H1 (cell line): ENCODE measurements around the gene TAX1BP1. TPM values are rescaled to one million over a fixed set of nuclear protein-coding genes. Genes with fewer than 3 reads are reported as not detected.

Experiments
- CTCF ChIA-PET: fragments of 300-600 bp; sonication (Branson Sonifier 250); formaldehyde crosslinking; loops from one replicate; lab custom pipeline; 2021; ENCODE audit not compliant: partially characterized antibody; lab: Charles Lee
- POLR2A ChIA-PET: fragments of 300-600 bp; sonication (Branson Sonifier 250); formaldehyde crosslinking; loops from one replicate; lab custom pipeline; 2021; ENCODE audit warnings: inconsistent platforms; ENCODE audit not compliant: partially characterized antibody; lab: Charles Lee
- DNase-seq, 2 experiments: peaks; one replicate each; pipeline versions ENCODE4 v3.0.0 to v3.0.0-alpha.2; 2010 to 2022; ENCODE audit warnings: low spot score in 2 of 2, low read depth in 1 of 2, mixed read lengths in 1 of 2
- FAIRE-seq: peaks from 2 replicates; lab custom pipeline; 2011; peaks lifted over from hg19 to GRCh38; lab: Jason Lieb, UNC
- H2AFZ ChIP-seq: 2 replicates; pipeline ENCODE4 v1.8.1; 2012; ENCODE audit warnings: low read length, inconsistent platforms
- H2AK5ac ChIP-seq: 2 replicates; pipeline ENCODE4 v1.6.1; 2013; ENCODE audit warnings: low read depth, low read length
- H2BK120ac ChIP-seq: replicated peaks from 2 replicates; pipeline ENCODE3; 2013; ENCODE audit warnings: low read depth, low read length, inconsistent platforms
- H2BK12ac ChIP-seq: 2 replicates; pipeline ENCODE4 v1.6.1; 2013; ENCODE audit warnings: low read depth, low read length
- H2BK15ac ChIP-seq: 2 replicates; pipeline ENCODE4 v1.6.1; 2013; ENCODE audit warnings: low read length
- H2BK20ac ChIP-seq: 2 replicates; pipeline ENCODE4 v1.6.1; 2013; ENCODE audit warnings: low read length
- H2BK5ac ChIP-seq: 2 replicates; pipeline ENCODE4 v1.6.1; 2013; ENCODE audit warnings: low read depth, low read length
- H3K14ac ChIP-seq: 2 replicates; pipeline ENCODE4 v1.6.1; 2013; ENCODE audit warnings: inconsistent platforms; ENCODE audit not compliant: insufficient read length
- H3K18ac ChIP-seq: 2 replicates; pipeline ENCODE4 v1.6.1; 2013; ENCODE audit warnings: low read length; ENCODE audit errors: extremely low read depth
- H3K23ac ChIP-seq: 2 replicates; pipeline ENCODE4 v1.6.1; 2013; ENCODE audit warnings: inconsistent platforms; ENCODE audit not compliant: insufficient read length
- H3K23me2 ChIP-seq: 2 replicates; pipeline ENCODE4 v1.6.1; 2013; ENCODE audit warnings: low read depth, low read length
- H3K27ac ChIP-seq: 2 replicates; pipeline ENCODE4 v1.6.1; 2011; ENCODE audit warnings: low read depth, low read length, inconsistent platforms
- H3K27me3 ChIP-seq, 4 experiments: replicated peaks in 1 of 4; 1 replicate in 1 of 4; 2 replicates in 3 of 4; pipeline versions ENCODE4 v1.6.1 to v1.8.1; 2011 to 2013; ENCODE audit warnings: low read length in 3 of 4, mild to moderate bottlenecking in 3 of 4, inconsistent platforms in 2 of 4, mixed read lengths in 2 of 4, moderate library complexity in 1 of 4; ENCODE audit not compliant: control insufficient read depth in 3 of 4, insufficient read depth in 3 of 4; ENCODE audit errors: extremely low read depth in 1 of 4
- H3K36me3 ChIP-seq, 4 experiments: 2 replicates each; pipeline versions ENCODE4 v1.6.1 to v1.8.1; 2011 to 2013; ENCODE audit warnings: mild to moderate bottlenecking in 4 of 4, low read length in 3 of 4, moderate library complexity in 2 of 4, control low read depth in 1 of 4, inconsistent platforms in 1 of 4; ENCODE audit not compliant: insufficient read depth in 4 of 4, control insufficient read depth in 2 of 4
- H3K4ac ChIP-seq: replicated peaks from 2 replicates; pipeline ENCODE3; 2013; ENCODE audit warnings: low read length, low read depth, mixed read lengths, inconsistent platforms; ENCODE audit not compliant: insufficient read length
- H3K4me1 ChIP-seq, 4 experiments: replicated peaks in 1 of 4; 1 replicate in 1 of 4; 2 replicates in 3 of 4; pipeline versions ENCODE4 v1.6.1 to v1.8.1; 2011 to 2013; ENCODE audit warnings: low read length in 3 of 4, inconsistent platforms in 2 of 4, mixed read lengths in 1 of 4; ENCODE audit not compliant: insufficient read depth in 4 of 4, control insufficient read depth in 3 of 4
- H3K4me2 ChIP-seq, 2 experiments: 2 replicates each; pipeline versions ENCODE4 v1.6.1 to v1.8.1; 2011 to 2013; ENCODE audit warnings: low read depth in 2 of 2, low read length in 2 of 2, control low read depth in 1 of 2, inconsistent platforms in 1 of 2, mild to moderate bottlenecking in 1 of 2; ENCODE audit not compliant: insufficient read depth in 1 of 2
- H3K4me3 ChIP-seq, 4 experiments: fragments of 200-600, 300-600 bp in 1 of 4; sonication (generic), shearing (Covaris generic), sonication (Bioruptor Twin) in 1 of 4; 2 replicates each; pipeline versions ENCODE4 v1.5.1 to v1.8.1; 2011 to 2016; ENCODE audit warnings: low read length in 4 of 4, low read depth in 3 of 4, control low read depth in 2 of 4, inconsistent platforms in 2 of 4, mild to moderate bottlenecking in 2 of 4, mixed read lengths in 1 of 4, moderate library complexity in 1 of 4; ENCODE audit not compliant: insufficient read depth in 2 of 4; ENCODE audit errors: extremely low read depth in 1 of 4
- H3K56ac ChIP-seq: replicated peaks from 2 replicates; pipeline ENCODE3; 2013; ENCODE audit warnings: low read depth, mild to moderate bottlenecking, mixed read lengths, low read length, inconsistent platforms; ENCODE audit not compliant: insufficient read length
- H3K79me1 ChIP-seq: 2 replicates; pipeline ENCODE4 v1.6.1; 2013; ENCODE audit warnings: low read depth, low read length, control low read depth
- H3K79me2 ChIP-seq, 2 experiments: 2 replicates each; pipeline versions ENCODE4 v1.6.1 to v1.8.1; 2012 to 2013; ENCODE audit warnings: low read length in 2 of 2, mild to moderate bottlenecking in 2 of 2, inconsistent platforms in 1 of 2; ENCODE audit not compliant: insufficient read depth in 2 of 2, control insufficient read depth in 1 of 2
- H3K9ac ChIP-seq, 4 experiments: replicated peaks in 1 of 4; 1 replicate in 1 of 4; 2 replicates in 3 of 4; pipeline versions ENCODE4 v1.6.1 to v1.8.1; 2011 to 2013; ENCODE audit warnings: low read depth in 3 of 4, low read length in 3 of 4, control low read depth in 2 of 4, mild to moderate bottlenecking in 2 of 4, moderate library complexity in 2 of 4, inconsistent platforms in 1 of 4; ENCODE audit errors: extremely low read depth in 1 of 4
- H3K9me3 ChIP-seq, 2 experiments: 2 replicates each; pipeline versions ENCODE4 v1.6.1 to v1.8.1; 2012 to 2013; ENCODE audit warnings: mild to moderate bottlenecking in 2 of 2, moderate library complexity in 2 of 2, control low read depth in 1 of 2, inconsistent platforms in 1 of 2, low read depth in 1 of 2, low read length in 1 of 2, mixed read lengths in 1 of 2; ENCODE audit not compliant: insufficient read depth in 2 of 2
- H4K20me1 ChIP-seq, 2 experiments: replicated peaks in 1 of 2; 2 replicates each; pipeline versions ENCODE3 to v1.8.1; 2011 to 2013; ENCODE audit warnings: inconsistent platforms in 2 of 2, low read length in 2 of 2, mild to moderate bottlenecking in 1 of 2; ENCODE audit not compliant: insufficient read depth in 2 of 2, control insufficient read depth in 1 of 2
- H4K5ac ChIP-seq: 2 replicates; pipeline ENCODE4 v1.6.1; 2013; ENCODE audit warnings: low read length, low read depth, mixed read lengths, inconsistent platforms; ENCODE audit not compliant: insufficient read length
- H4K8ac ChIP-seq: 2 replicates; pipeline ENCODE4 v1.8.0; 2013; ENCODE audit warnings: mild to moderate bottlenecking, moderate library complexity, low read length, inconsistent platforms; ENCODE audit not compliant: insufficient read depth; ENCODE audit errors: extremely low read depth
- H4K91ac ChIP-seq: replicated peaks from 2 replicates; pipeline ENCODE3; 2013; ENCODE audit warnings: low read length, mixed read lengths, inconsistent platforms; ENCODE audit not compliant: insufficient read length
- CBX5 ChIP-seq: fragments of 300-800, 300-1000 bp; sonication (generic); IDR thresholded peaks from 2 replicates; pipeline ENCODE4 v1.7.1; 2016; ENCODE audit warnings: antibody characterized with exemption, low read length, low read depth
- CREB1 ChIP-seq: IDR thresholded peaks from 2 replicates; pipeline ENCODE4 v1.6.1; 2012; ENCODE audit warnings: inconsistent platforms
- EGR1 ChIP-seq: IDR thresholded peaks from 2 replicates; pipeline ENCODE4 v1.6.1; 2011; ENCODE audit warnings: low read depth, low read length, borderline replicate concordance
- KDM1A ChIP-seq: fragments of 200-600, 300-600 bp; sonication (generic); IDR thresholded peaks from 2 replicates; pipeline ENCODE4 v1.7.1; 2016; ENCODE audit warnings: mild to moderate bottlenecking, low read length, borderline replicate concordance
- KDM4A ChIP-seq: IDR thresholded peaks from one replicate; pipeline ENCODE4 v1.7.1; 2012; ENCODE audit warnings: low read depth, mild to moderate bottlenecking, moderate library complexity, low read length, inconsistent platforms; ENCODE audit not compliant: severe bottlenecking
- KDM5A ChIP-seq: fragments of 200-600 bp; IDR thresholded peaks from 2 replicates; pipeline ENCODE4 v1.7.1; 2012; ENCODE audit warnings: mild to moderate bottlenecking, low read length, inconsistent platforms, mixed read lengths
- RXRA ChIP-seq: IDR thresholded peaks from 2 replicates; pipeline ENCODE4 v1.6.1; 2011; ENCODE audit warnings: low read depth, mild to moderate bottlenecking, low read length, moderate library complexity; ENCODE audit not compliant: insufficient read depth
- SIN3A ChIP-seq, 2 experiments: IDR thresholded peaks in 1 of 2; conservative IDR thresholded peaks in 1 of 2; 2 replicates each; pipeline ENCODE4 v1.6.1; 2011 to 2012; ENCODE audit warnings: low read length in 2 of 2, improper control_type of control experiment in 1 of 2, low read depth in 1 of 2, mild to moderate bottlenecking in 1 of 2
- SIRT6 ChIP-seq: IDR thresholded peaks from one replicate; pipeline ENCODE4 v1.7.1; 2012; ENCODE audit warnings: low read length, inconsistent platforms
- SRF ChIP-seq: IDR thresholded peaks from 2 replicates; pipeline ENCODE4 v1.6.1; 2011; ENCODE audit warnings: mild to moderate bottlenecking, low read depth, low read length, moderate library complexity
- WGBS, 2 experiments: shearing (Covaris generic) in 1 of 2; methylation state at CpG; one replicate each; pipeline versions ENCODE4 v1.1.6 to v1.1.7; 2013 to 2015; ENCODE audit warnings: low lambda C conversion rate in 2 of 2, mixed read lengths in 2 of 2, inconsistent platforms in 1 of 2, low coverage in 1 of 2, missing lambda C conversion rate in 1 of 2; ENCODE audit not compliant: insufficient replicate concordance in 2 of 2, insufficient coverage in 1 of 2, insufficient read length in 1 of 2; ENCODE audit errors: extremely low coverage in 1 of 2, missing lambda C conversion rate in 1 of 2; 5-methylcytosine and 5-hydroxymethylcytosine counted together
- polyA plus RNA-seq, 7 experiments: library from polyadenylated mRNA; depleted of rRNA in 3 of 7; stranded (reverse) in 5 of 7; unstranded in 2 of 7; fragments of >200 nt in 5 of 7; fragments of 200-250 nt in 2 of 7; gene quantifications; 1 replicate in 5 of 7; 2 replicates in 1 of 7; 4 replicates in 1 of 7; pipeline versions ENCODE4 v1.2.1 to v1.2.3, GENCODE V29; 2011 to 2013; ENCODE audit warnings: missing spikeins in 2 of 7, mixed read lengths in 2 of 7
- total RNA-seq: library from RNA; stranded (reverse); fragmentation: NEBNext Ultra II Directional; extraction: Animal tissue kit (Norgen Biotek cat#: 25700); gene quantifications from 2 replicates; pipeline ENCODE4 v1.2.1, GENCODE V29; 2021
- TF ChIP-seq, protein P1 (sequence below): IDR thresholded peaks from 2 replicates; pipeline ENCODE4 v1.6.1; 2011; ENCODE audit warnings: low read length, improper control_type of control experiment

The TAX1BP1 gene
- total and polyA plus RNA-seq, 2 of the 8 experiments (the other 6 are each of a cell fraction or from before 2014, with no cell fraction given), result 56.0 to 62.7 TPM

GRCh38 chr7:27840313-27840712, 100.4 kb downstream of the TAX1BP1 start:
- Histone ChIP-seq H2AK5ac (no peak overlapping the region), H3K79me1 (no peaks in the 10 kb centered on the region), H3K36me3 (no peaks in the 10 kb centered on the region), H3K4me3 (no peak overlapping the region), H2BK5ac (no peak overlapping the region), H2BK120ac (no peak overlapping the region), H3K9ac (no peak overlapping the region), H3K9me3 (no peaks in the 10 kb centered on the region), H3K79me2 (no peaks in the 10 kb centered on the region)
- CTCF ChIA-PET, result interaction anchor here (1.0 to 1.9 kb wide), 8 partner anchors 10 to 477 kb away, joined by 3 to 8 read pairs (median 4); no protein-coding TSS in a partner anchor
- no peak for TF ChIP-seq SIRT6
- no peak for TF ChIP-seq SRF
- TF ChIP-seq CREB1, result no peak
- TF ChIP-seq KDM1A, result no peak
- TF ChIP-seq, protein P1, sequence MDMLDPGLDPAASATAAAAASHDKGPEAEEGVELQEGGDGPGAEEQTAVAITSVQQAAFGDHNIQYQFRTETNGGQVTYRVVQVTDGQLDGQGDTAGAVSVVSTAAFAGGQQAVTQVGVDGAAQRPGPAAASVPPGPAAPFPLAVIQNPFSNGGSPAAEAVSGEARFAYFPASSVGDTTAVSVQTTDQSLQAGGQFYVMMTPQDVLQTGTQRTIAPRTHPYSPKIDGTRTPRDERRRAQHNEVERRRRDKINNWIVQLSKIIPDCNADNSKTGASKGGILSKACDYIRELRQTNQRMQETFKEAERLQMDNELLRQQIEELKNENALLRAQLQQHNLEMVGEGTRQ, result no peak
- no peak for TF ChIP-seq EGR1
- TF ChIP-seq KDM5A, result no peak
- no peak for TF ChIP-seq CBX5
- no peak for TF ChIP-seq KDM4A
- no peak for TF ChIP-seq SIN3A (conservative IDR thresholded peaks at IDR 0.05 in 1 of 2, IDR thresholded peaks at IDR 0.05 in 1 of 2; ENCODE audit: low read depth in 1 of 2, low read length in 2 of 2)
- TF ChIP-seq RXRA, result no peak
- TF ChIP-seq, all 59 proteins: peak for 0
- Histone ChIP-seq H4K20me1 (no peaks in the 10 kb centered on the region), H2BK15ac (no peak overlapping the region), H2BK20ac (no peak overlapping the region), H3K27ac (no peak overlapping the region), H3K14ac (no peak overlapping the region), H4K8ac (no peak overlapping the region), H4K5ac (no peak overlapping the region), H3K27me3 (no peaks in the 10 kb centered on the region), H3K4me1 (peaks cover 0 to 4% (median 1%) of the 10 kb centered on the region in 4 experiments; a peak in 2 of 7 replicates), H2BK12ac (no peak overlapping the region), H3K4me2 (no peak overlapping the region), H2AFZ (no peak overlapping the region), H3K56ac (no peak overlapping the region), H3K23ac (no peak overlapping the region), H3K18ac (no peak overlapping the region), H3K4ac (no peak overlapping the region), H4K91ac (no peak overlapping the region), H3K23me2 (no peaks in the 10 kb centered on the region)
- DNase-seq (no peak), FAIRE-seq (no peak)
- POLR2A ChIA-PET, result no interaction called here
- 95% methylated on average over 8 of the region's 8 CpGs; no CpG with 5 or more reads in 1 of the 2 experiments for WGBS, 2 experiments
